Measurements from ENCODE around the gene YY1.

The YY1 gene

GRCh38 chr14:100224229-100224866 lies 14.6 kb upstream of the YY1 start:
- no peak for TF ChIP-seq FOXP2 (optimal IDR thresholded peaks at IDR 0.05; ENCODE audit: borderline replicate concordance, extremely low read depth, extremely low read length, insufficient read depth)
- no peak for TF ChIP-seq TAF1 (IDR thresholded peaks at IDR 0.05; ENCODE audit: borderline replicate concordance, insufficient read depth, low read length)
- no peak for TF ChIP-seq SIN3A (IDR thresholded peaks at IDR 0.05; ENCODE audit: borderline replicate concordance, insufficient read depth, low read length)
- no peak for TF ChIP-seq REST (IDR thresholded peaks at IDR 0.05; ENCODE audit: insufficient read depth in 1 of 2, low read depth in 2 of 2, low read length in 2 of 2)
- TF ChIP-seq POLR2AphosphoS5 (IDR thresholded peaks at IDR 0.05; ENCODE audit: low read depth, low read length) = no peak

DNA sequence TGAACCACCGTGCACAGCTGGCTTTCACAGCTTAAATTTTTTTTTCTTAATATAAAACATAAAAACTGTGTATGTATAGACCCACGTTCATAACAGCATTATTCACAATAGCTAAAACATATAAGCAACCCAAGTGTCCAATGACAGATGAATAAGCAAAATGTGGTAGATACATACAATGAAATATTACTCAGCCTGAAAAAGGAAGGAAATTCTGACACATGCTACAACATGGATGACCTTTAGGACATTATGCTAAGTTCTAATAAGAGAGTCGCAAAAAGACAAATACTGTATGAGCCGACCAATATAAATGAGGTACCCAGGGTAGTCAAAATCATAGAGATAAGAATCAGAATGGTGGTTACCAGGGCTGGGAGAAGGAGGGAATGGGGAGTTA lies 13.8 kb upstream of the YY1 start:
- TF ChIP-seq REST (IDR thresholded peaks at IDR 0.05; ENCODE audit: insufficient read depth in 1 of 2, low read depth in 2 of 2, low read length in 2 of 2) = no peak
- no peak for TF ChIP-seq SIN3A (IDR thresholded peaks at IDR 0.05; ENCODE audit: borderline replicate concordance, insufficient read depth, low read length)
- no peak for TF ChIP-seq FOXP2 (optimal IDR thresholded peaks at IDR 0.05; ENCODE audit: borderline replicate concordance, extremely low read depth, extremely low read length, insufficient read depth)

DNA sequence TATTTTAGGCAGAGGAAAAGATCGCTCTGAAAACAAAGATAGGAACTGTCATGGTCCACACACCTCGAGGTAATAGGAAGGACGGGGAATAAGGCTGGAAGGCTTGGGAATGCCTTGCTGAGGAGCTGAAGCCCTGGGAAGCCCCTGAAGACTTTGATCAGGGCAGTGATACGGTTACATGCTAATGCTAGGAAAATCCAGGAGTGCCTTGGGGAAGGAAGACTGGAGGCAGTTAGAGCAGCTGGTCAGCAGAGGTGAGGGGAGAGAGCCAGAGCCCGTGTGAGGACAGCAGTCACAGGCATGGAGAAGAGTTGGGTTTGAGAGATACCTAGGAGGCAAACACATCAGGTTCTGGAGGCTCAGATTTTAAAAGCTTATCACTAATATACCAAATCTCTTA lies 8.6 kb upstream of the YY1 start:
- TF ChIP-seq TAF1 (IDR thresholded peaks at IDR 0.05; ENCODE audit: borderline replicate concordance, insufficient read depth, low read length) (no peak), POLR2AphosphoS5 (IDR thresholded peaks at IDR 0.05; ENCODE audit: low read depth, low read length) (no peak), FOXP2 (optimal IDR thresholded peaks at IDR 0.05; ENCODE audit: borderline replicate concordance, extremely low read depth, extremely low read length, insufficient read depth) (no peak), REST (IDR thresholded peaks at IDR 0.05; ENCODE audit: insufficient read depth in 1 of 2, low read depth in 2 of 2, low read length in 2 of 2) (no peak), SIN3A (IDR thresholded peaks at IDR 0.05; ENCODE audit: borderline replicate concordance, insufficient read depth, low read length) (no peak)

GRCh38 chr14:100234511-100234910 lies 4.4 kb upstream of the YY1 start:
- no peak for TF ChIP-seq POLR2AphosphoS5 (IDR thresholded peaks at IDR 0.05; ENCODE audit: low read depth, low read length)
- TF ChIP-seq REST (IDR thresholded peaks at IDR 0.05; ENCODE audit: insufficient read depth in 1 of 2, low read depth in 2 of 2, low read length in 2 of 2) = no peak
- TF ChIP-seq TAF1 (IDR thresholded peaks at IDR 0.05; ENCODE audit: borderline replicate concordance, insufficient read depth, low read length) = no peak
- TF ChIP-seq SIN3A (IDR thresholded peaks at IDR 0.05; ENCODE audit: borderline replicate concordance, insufficient read depth, low read length) = no peak
- TF ChIP-seq FOXP2 (optimal IDR thresholded peaks at IDR 0.05; ENCODE audit: borderline replicate concordance, extremely low read depth, extremely low read length, insufficient read depth) = no peak

GRCh38 chr14:100236881-100237280 lies 2.1 kb upstream of the YY1 start:
- TF ChIP-seq REST (IDR thresholded peaks at IDR 0.05; ENCODE audit: insufficient read depth in 1 of 2, low read depth in 2 of 2, low read length in 2 of 2) (no peak), TAF1 (IDR thresholded peaks at IDR 0.05; ENCODE audit: borderline replicate concordance, insufficient read depth, low read length) (no peak), FOXP2 (optimal IDR thresholded peaks at IDR 0.05; ENCODE audit: borderline replicate concordance, extremely low read depth, extremely low read length, insufficient read depth) (no peak), POLR2AphosphoS5 (IDR thresholded peaks at IDR 0.05; ENCODE audit: low read depth, low read length) (no peak), SIN3A (IDR thresholded peaks at IDR 0.05; ENCODE audit: borderline replicate concordance, insufficient read depth, low read length) (no peak)

All from PFSK-1 (cell line).